Activated T-helper 1 cell treated with anti-CD3 and anti-CD28 coated beads, Interleukin-12 subunit alpha, Interleukin-12 subunit beta, Interleukin-2, Interleukin-4 antibody, amounts not matched to agents 30 ng/mL and 10 ng/mL and 1 ng/mL, durations not matched to agents 14 hours and 24 hours and 36 hours (primary cell): ENCODE measurements around the gene FNTB. TPM values are rescaled to one million over a fixed set of nuclear protein-coding genes. Genes with fewer than 3 reads are reported as not detected.

Source experiments
- DNase-seq: peaks from one replicate; pipeline ENCODE4 v3.0.0; 2021; ENCODE audit warnings: low spot score
- H3K27ac Mint-ChIP-seq: one replicate; pipeline ENCODE4 v1.8.0; 2021; ENCODE audit warnings: mild to moderate bottlenecking, mixed read lengths
- H3K27me3 Mint-ChIP-seq: one replicate; pipeline ENCODE4 v1.8.0; 2022; ENCODE audit warnings: mild to moderate bottlenecking, moderate library complexity, mixed read lengths; ENCODE audit not compliant: insufficient read depth
- H3K36me3 Mint-ChIP-seq: one replicate; pipeline ENCODE4 v1.8.0; 2021; ENCODE audit warnings: low read depth, mixed read lengths
- H3K4me1 Mint-ChIP-seq: one replicate; pipeline ENCODE4 v1.8.0; 2021; ENCODE audit warnings: low read depth, mixed read lengths
- H3K4me3 Mint-ChIP-seq: one replicate; pipeline ENCODE4 v1.8.0; 2021; ENCODE audit warnings: mild to moderate bottlenecking, moderate library complexity, mixed read lengths
- H3K9me3 Mint-ChIP-seq: one replicate; pipeline ENCODE4 v1.8.0; 2021; ENCODE audit warnings: mixed read lengths
- intact Hi-C: fragments of 100-400 bp; cut with micrococcal nuclease; formaldehyde crosslinking; loops from one replicate; pipeline ENCODE4 v1.15.1; 2024
- total RNA-seq: library from RNA; stranded (reverse); gene quantifications from 2 replicates; pipeline ENCODE4 v1.2.3, GENCODE V29; 2022

Gene FNTB
- total RNA-seq, 1 donor from 2014 or later: 17.8 TPM

DNA sequence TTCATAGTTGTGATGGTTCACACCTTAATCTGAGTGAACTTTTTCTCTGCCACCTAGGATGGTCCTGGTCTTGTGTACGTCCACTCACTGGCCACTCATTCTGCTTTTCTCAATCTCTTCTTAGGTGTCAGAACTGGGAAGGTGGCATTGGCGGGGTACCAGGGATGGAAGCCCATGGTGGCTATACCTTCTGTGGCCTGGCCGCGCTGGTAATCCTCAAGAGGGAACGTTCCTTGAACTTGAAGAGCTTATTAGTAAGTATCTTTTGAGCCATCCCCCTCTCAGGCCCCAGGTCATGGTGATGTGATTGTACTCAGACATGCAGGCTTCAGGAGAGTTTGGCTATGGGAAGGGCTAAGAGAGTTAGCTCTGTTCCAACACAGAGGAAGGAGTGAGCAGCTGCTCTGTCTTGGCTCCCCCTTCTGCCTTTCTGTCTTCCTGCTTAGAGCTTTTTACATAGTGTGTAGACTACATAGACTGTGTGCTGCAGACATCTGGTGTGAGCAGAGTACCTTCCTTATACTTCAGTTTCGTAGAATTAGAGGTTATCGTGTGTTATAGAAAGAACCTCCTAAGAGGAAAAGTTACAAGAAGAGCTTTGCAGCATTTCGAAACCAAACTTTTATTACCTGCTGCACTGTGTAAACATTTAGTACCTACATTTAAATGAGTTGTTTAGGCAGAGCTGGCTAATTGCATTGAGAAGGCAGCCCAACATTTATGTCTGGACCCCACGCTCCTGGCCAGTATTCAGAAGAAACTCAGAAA, 54.2 kb downstream of the FNTB start:
- intact Hi-C loops: no loop called here
- peaks cover 5% of the 10 kb centered on the region for H3K4me1 Mint-ChIP-seq
- no peak for DNase-seq
- no peak overlapping the region for H3K4me3 Mint-ChIP-seq
- H3K27me3 Mint-ChIP-seq: no peaks in the 10 kb centered on the region
- peaks cover 27% of the 10 kb centered on the region for H3K36me3 Mint-ChIP-seq
- no peak overlapping the region for H3K27ac Mint-ChIP-seq
- no peaks in the 10 kb centered on the region for H3K9me3 Mint-ChIP-seq

DNA sequence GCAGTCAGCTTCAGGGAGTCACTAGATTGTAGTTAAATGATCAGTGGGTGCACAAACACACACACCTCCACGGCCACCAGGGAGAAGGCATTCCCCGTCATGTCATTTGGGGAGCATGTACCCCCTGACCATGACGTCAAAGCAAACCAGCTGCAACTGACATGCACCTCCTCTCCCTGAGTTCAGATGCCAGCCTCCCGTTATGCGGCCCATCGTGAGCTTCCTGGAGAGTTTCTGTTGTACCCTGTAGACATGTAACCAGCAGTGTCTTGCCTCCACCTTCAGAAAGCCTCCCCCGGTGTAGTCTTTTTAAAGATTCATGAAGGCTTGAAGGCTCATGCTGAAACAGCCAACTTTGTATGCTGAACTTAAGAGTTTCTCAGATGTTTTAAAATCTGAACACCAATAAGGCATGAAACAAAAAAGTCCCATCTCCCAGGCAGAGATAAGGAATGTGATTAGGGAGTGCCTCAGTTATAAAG, 54.8 kb downstream of the FNTB start:
- intact Hi-C loops: no loop called here
- Mint-ChIP-seq H3K36me3 (peaks cover 28% of the 10 kb centered on the region), H3K4me1 (peaks cover 5% of the 10 kb centered on the region), H3K4me3 (no peak overlapping the region), H3K27me3 (no peaks in the 10 kb centered on the region), H3K27ac (no peak overlapping the region), H3K9me3 (no peaks in the 10 kb centered on the region)
- no peak for DNase-seq

DNA sequence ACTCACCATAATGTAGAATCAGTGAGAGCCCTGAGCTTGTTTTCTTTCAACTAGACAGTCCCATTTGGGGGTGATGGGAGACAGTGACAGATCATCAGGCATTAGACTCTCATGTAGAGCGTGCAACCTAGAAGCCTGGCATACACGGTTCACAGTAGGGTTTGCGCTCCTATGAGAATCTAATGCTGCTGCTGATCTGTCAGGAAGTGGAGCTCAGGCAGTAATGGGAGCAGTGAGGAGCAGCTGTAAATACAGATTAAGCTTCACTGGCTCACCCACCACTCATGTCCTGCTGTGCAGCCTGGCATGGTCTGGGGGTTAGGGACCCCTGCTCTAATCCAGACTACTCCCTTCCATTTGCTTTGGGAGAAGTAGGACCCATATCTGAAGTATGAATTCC, 55.6 kb downstream of the FNTB start:
- no peaks in the 10 kb centered on the region for H3K27me3 Mint-ChIP-seq
- H3K27ac Mint-ChIP-seq: no peak overlapping the region
- intact Hi-C loops: no loop called here
- H3K4me3 Mint-ChIP-seq: no peak overlapping the region
- no peaks in the 10 kb centered on the region for H3K9me3 Mint-ChIP-seq
- no peak for DNase-seq
- peaks cover 33% of the 10 kb centered on the region for H3K36me3 Mint-ChIP-seq
- H3K4me1 Mint-ChIP-seq: peaks cover 8% of the 10 kb centered on the region

DNA sequence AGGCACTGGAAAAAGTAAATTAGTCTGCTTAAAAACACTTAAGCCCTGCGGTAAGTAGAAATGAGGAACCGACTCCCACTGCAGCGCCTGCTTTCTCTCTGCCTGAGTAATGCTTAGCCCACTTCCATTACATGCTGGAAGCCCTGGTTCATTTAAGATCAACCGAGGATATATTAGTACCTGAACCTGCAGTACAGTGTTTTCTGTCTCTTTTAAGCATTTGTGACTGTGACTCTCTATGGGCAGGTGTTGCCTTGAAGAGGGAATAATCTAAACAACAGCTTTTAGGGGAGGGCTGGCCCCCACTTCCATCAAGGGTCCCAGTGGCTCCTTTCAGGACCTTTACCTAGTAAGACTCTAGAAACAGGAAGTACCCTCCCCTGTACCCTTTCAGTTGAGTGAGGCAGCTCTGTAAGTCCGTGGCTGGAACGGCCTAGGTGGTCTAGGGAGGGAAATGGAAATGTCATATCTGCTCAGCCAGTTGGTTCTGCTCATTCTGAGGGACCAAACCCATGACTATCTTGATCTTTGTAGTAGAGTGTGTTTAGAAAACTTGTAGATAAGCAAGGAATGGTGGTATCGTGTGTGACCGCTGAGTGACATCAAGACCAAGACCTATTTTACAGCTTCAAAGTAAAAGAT, 56.2 kb downstream of the FNTB start:
- H3K9me3 Mint-ChIP-seq: no peaks in the 10 kb centered on the region
- no peak overlapping the region for H3K4me3 Mint-ChIP-seq
- H3K4me1 Mint-ChIP-seq: peaks cover 13% of the 10 kb centered on the region
- DNase-seq: no peak
- no peak overlapping the region for H3K27ac Mint-ChIP-seq
- H3K36me3 Mint-ChIP-seq: peaks cover 37% of the 10 kb centered on the region
- intact Hi-C loops: no loop called here
- H3K27me3 Mint-ChIP-seq: no peaks in the 10 kb centered on the region

DNA sequence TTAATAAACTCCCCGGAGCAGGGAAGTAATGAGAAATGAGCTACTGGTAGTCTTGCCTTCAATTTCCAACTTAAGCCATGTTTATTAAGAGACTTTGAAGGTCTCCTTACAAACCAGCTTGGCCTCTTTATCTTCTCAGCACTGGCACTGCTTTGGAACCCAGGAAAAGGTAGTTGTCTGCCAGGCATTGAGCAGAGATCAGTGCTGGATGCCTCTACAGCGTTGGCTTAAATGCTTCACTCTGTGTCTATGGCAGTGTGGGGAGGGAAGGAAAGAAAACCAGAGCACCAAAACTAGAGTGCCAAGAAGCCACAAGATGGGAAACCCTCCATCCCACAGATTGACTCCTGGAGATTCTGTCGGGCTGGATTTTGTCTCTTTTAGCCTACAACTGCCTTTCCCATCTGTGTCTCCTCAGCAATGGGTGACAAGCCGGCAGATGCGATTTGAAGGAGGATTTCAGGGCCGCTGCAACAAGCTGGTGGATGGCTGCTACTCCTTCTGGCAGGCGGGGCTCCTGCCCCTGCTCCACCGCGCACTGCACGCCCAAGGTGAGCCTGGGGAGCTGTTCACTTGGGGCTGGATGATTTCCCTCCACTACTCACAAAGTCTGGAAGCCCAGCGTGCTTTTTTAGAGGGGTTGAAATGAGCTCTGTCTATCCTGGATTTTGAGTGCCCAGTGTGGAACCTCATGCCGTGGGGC, 57.3 kb downstream of the FNTB start:
- Mint-ChIP-seq H3K27me3 (no peaks in the 10 kb centered on the region), H3K36me3 (peaks cover 32% of the 10 kb centered on the region), H3K9me3 (no peaks in the 10 kb centered on the region), H3K4me3 (no peak overlapping the region), H3K27ac (no peak overlapping the region), H3K4me1 (peaks cover 16% of the 10 kb centered on the region)
- DNase-seq: no peak
- intact Hi-C loops: no loop called here

DNA sequence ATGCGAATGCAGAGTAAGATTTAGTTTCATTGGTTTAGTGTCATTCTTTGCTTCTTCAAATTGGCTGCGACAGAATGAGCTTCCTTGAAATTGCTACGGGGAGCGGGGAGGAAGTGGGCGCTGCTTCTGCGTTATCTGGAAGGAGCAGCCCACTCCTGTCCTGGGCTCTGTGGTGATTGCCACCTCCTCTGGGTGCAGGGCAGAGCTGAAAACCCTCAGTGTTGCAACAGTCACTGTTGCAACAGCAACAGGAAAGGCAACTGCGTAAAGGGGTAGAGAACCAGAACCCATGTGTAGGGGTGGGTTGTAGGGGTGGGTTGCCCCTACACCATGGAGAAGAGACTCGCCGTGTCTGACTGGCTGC, 57.9 kb downstream of the FNTB start:
- H3K36me3 Mint-ChIP-seq: peaks cover 29% of the 10 kb centered on the region
- H3K4me1 Mint-ChIP-seq: peaks cover 19% of the 10 kb centered on the region
- H3K9me3 Mint-ChIP-seq: no peaks in the 10 kb centered on the region
- no peak overlapping the region for H3K4me3 Mint-ChIP-seq
- intact Hi-C loops: no loop called here
- DNase-seq: no peak
- no peaks in the 10 kb centered on the region for H3K27me3 Mint-ChIP-seq
- no peak overlapping the region for H3K27ac Mint-ChIP-seq

DNA sequence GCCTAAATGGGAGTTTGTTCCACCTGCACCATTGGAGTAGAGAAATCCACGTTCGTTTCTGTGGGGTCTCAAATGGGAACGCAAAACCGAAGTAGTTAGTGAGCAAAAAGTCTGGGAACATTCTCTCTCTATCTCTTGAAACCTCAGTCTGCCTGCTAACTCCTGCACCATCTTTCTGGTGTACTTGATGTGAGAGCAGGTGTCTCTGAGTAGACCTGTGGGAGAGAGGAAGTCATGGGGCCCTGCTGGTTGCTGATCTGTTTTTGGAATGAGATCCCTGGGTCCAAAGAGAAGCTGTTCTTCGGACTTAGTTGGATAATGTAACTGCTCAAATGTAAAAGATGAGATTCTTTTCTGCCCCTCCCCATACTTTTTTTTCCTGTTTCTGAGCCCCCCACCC, 58.3 kb downstream of the FNTB start:
- peaks cover 29% of the 10 kb centered on the region for H3K36me3 Mint-ChIP-seq
- peaks cover 19% of the 10 kb centered on the region for H3K4me1 Mint-ChIP-seq
- no peaks in the 10 kb centered on the region for H3K27me3 Mint-ChIP-seq
- no peaks in the 10 kb centered on the region for H3K9me3 Mint-ChIP-seq
- H3K27ac Mint-ChIP-seq: no peak overlapping the region
- intact Hi-C loops: no loop called here
- no peak for DNase-seq
- H3K4me3 Mint-ChIP-seq: no peak overlapping the region

DNA sequence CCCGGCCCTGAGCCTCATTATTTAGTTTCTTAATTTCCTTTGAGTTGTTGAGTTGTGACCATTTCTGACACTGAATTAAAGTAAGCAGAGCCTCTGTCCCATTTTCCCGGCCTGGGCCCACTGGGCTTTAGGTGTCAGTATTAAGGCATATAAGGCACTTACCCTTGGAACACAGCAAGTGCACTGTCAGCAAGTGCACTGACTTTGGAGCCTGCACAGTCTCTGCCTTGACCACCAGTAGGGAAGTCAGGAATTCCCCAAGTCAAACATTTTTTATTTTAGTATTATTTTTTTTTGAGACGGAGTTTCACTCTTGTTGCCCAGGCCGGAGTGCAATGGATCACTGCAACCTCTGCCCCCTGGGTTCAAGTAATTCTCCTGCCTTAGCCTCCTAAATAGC, 59.0 kb downstream of the FNTB start:
- H3K4me3 Mint-ChIP-seq: no peak overlapping the region
- no peak overlapping the region for H3K27ac Mint-ChIP-seq
- peaks cover 28% of the 10 kb centered on the region for H3K36me3 Mint-ChIP-seq
- H3K4me1 Mint-ChIP-seq: peaks cover 19% of the 10 kb centered on the region
- H3K27me3 Mint-ChIP-seq: no peaks in the 10 kb centered on the region
- intact Hi-C loops: no loop called here
- H3K9me3 Mint-ChIP-seq: no peaks in the 10 kb centered on the region
- no peak for DNase-seq

DNA sequence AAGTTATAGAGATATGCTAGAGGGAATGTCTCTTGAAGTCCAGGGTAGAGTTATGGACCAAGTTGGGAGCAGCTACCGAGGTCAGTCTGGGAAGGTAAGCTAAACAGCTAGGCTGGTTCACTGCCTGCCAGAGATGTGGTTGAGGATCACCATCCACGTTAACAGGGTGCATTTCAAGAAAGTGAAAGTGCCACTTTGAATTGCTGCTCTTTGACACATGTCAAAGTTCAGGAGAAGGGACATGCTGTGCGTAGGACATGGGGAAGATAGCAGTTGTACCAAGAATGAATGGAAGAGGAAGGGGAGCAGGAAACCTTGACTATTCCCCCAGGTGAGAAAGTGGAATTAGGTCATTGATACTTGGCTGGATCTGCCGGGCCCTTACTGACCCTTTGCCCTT, 66.1 kb downstream of the FNTB start:
- DNase-seq: no peak
- Mint-ChIP-seq H3K9me3 (no peaks in the 10 kb centered on the region), H3K36me3 (peaks cover 11% of the 10 kb centered on the region), H3K27ac (no peak overlapping the region), H3K27me3 (no peaks in the 10 kb centered on the region), H3K4me1 (peaks cover 12% of the 10 kb centered on the region), H3K4me3 (no peak overlapping the region)
- intact Hi-C loops: no loop called here

DNA sequence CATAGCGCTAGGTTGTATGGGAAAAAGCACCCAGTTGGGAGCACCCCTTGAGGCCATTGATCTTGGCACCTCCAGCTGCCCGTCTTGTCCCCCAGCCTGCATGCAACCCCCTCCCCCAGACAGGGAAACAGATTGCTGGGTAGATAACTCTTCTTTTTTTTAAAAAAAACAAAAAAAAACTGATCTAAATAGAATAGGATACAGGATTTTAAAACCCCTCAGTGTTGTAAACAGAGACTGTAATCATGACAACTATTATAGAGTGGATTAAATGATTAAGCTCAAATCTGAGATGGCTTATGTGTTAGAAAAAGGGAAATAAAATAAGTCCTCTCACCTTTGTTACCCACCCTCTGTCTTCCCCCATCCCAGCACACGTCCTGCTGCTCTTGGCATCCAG, 66.8 kb downstream of the FNTB start:
- peaks cover 15% of the 10 kb centered on the region for H3K36me3 Mint-ChIP-seq
- H3K27ac Mint-ChIP-seq: no peak overlapping the region
- no peaks in the 10 kb centered on the region for H3K9me3 Mint-ChIP-seq
- no peak overlapping the region for H3K4me3 Mint-ChIP-seq
- H3K4me1 Mint-ChIP-seq: peaks cover 11% of the 10 kb centered on the region
- no peaks in the 10 kb centered on the region for H3K27me3 Mint-ChIP-seq
- intact Hi-C loops: no loop called here
- no peak for DNase-seq

DNA sequence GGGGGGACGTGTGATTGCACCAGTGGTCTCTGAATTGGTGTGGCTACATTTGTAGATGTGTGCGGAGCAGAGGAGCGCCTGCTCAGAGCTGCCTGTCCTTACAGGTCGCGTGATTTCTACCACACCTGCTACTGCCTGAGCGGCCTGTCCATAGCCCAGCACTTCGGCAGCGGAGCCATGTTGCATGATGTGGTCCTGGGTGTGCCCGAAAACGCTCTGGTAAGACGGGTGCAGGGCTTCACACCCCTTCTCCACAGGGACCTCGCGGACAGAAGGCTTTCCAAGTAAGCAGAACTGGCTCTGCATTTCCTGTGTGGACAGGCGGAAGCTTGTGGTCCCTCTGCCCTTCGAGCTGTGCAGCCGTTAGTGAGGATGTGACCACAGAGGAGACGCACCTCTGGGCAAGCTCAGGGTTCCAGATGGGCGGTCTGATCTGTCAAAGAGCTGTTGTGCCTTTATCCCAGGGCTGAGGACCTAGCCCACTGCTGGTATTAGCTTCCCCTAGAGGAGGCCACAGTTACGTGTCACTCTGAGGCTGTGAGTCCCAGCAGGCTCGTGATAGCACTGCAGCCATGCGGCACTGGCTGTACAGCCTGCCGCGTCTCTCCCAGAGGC, 67.9 kb downstream of the FNTB start:
- DNase-seq: no peak
- Mint-ChIP-seq H3K27ac (no peak overlapping the region), H3K4me3 (no peak overlapping the region), H3K36me3 (peaks cover 16% of the 10 kb centered on the region), H3K4me1 (peaks cover 6% of the 10 kb centered on the region), H3K27me3 (no peaks in the 10 kb centered on the region), H3K9me3 (no peaks in the 10 kb centered on the region)
- intact Hi-C loops: no loop called here

DNA sequence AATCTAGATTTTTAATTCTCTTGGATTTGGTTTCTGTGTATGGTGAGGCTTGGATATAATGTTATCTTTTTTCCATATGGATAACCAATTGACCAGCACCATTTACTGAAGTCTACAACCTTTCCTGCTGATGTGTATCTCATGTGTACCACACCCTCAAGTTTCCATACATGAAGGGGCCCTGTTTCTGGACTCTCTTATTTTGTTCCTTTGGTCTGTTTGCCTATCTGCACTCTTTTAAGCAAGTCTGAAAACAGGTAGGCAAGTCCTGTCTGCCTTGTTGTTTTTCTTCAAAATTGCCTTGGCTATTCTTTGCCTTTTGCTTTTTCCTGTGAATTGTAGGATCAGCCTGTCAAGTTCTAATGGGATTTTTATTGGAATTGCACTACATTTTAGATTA, 71.0 kb downstream of the FNTB start:
- Mint-ChIP-seq H3K4me1 (peaks cover 3% of the 10 kb centered on the region), H3K9me3 (no peaks in the 10 kb centered on the region), H3K27ac (no peak overlapping the region), H3K27me3 (no peaks in the 10 kb centered on the region), H3K36me3 (peaks cover 25% of the 10 kb centered on the region), H3K4me3 (no peak overlapping the region)
- intact Hi-C loops: no loop called here
- no peak for DNase-seq
